Right lobe of liver (tissue), 4 donors: ENCODE data around the gene GSN.

Experiments used
- CTCF ChIP-seq, 4 donors: fragments of 200-600 bp in 3 of 4; fragments of 450-650 bp in 1 of 4; IDR thresholded peaks; one replicate each; pipeline versions ENCODE4 v1.5.1 to v1.8.0; 2016 to 2022; ENCODE audit warnings: antibody characterized with exemption in 4 of 4, mild to moderate bottlenecking in 2 of 4
- POLR2A ChIP-seq: fragments of 450-650 bp; IDR thresholded peaks from one replicate; pipeline ENCODE4 v1.6.1; 2017; ENCODE audit warnings: antibody characterized with exemption, mild to moderate bottlenecking
- donor health status: DM: no; HTN: no; CAD: no.
- donor health status: DM: no; HTN: no; CAD: no.
- donor health status: DM: no; HTN: yes; CAD: no.

GRCh38 chr9:121274851-121275250 lies 6.9 kb downstream of the GSN start:
- TF ChIP-seq CTCF (IDR thresholded peaks at IDR 0.05) (no peak), POLR2A (no peak)
